Right ventricle myocardium superior (tissue), 1 donor: ENCODE data around the gene PPIH. TPM values are rescaled to one million over a fixed set of nuclear protein-coding genes. Genes with fewer than 3 reads are reported as not detected.
"Not testable (repeated sequence)": the region's sequence is repeated elsewhere in the genome, so short reads cannot be mapped to it uniquely, and the experiment has no call there.

Experiments
- ATAC-seq: fragments of 200-7000 bp; cut with Tn5 transposase; one replicate; pipeline ENCODE4 v1.9.1; 2020; ENCODE audit warnings: mild to moderate bottlenecking; ENCODE audit not compliant: poor library complexity
- DNase-seq: peaks from one replicate; pipeline ENCODE4 v3.0.0-alpha.2; 2020
- intact Hi-C: fragments of 100-400 bp; cut with DNase I; formaldehyde crosslinking; loops from one replicate; pipeline ENCODE4 v1.11.2; 2022
- total RNA-seq: library from RNA; stranded (reverse); fragmentation: NEBNext Ultra II Directional; extraction: Animal tissue kit (Norgen Biotek cat#: 25700); gene quantifications from one replicate; pipeline ENCODE4 v1.2.1, GENCODE V29; 2021
- donor health status: DM: no; HTN: yes; CAD: no; lungs with severe emphysema.

Gene PPIH
- total RNA-seq, 1 donor from 2014 or later = 17.6 TPM

GRCh38 chr1:42680921-42681683, 22.9 kb downstream of the PPIH start:
- intact Hi-C loops = no loop called here
- DNase-seq (no peak), ATAC-seq (peak; percentile 3)

DNA sequence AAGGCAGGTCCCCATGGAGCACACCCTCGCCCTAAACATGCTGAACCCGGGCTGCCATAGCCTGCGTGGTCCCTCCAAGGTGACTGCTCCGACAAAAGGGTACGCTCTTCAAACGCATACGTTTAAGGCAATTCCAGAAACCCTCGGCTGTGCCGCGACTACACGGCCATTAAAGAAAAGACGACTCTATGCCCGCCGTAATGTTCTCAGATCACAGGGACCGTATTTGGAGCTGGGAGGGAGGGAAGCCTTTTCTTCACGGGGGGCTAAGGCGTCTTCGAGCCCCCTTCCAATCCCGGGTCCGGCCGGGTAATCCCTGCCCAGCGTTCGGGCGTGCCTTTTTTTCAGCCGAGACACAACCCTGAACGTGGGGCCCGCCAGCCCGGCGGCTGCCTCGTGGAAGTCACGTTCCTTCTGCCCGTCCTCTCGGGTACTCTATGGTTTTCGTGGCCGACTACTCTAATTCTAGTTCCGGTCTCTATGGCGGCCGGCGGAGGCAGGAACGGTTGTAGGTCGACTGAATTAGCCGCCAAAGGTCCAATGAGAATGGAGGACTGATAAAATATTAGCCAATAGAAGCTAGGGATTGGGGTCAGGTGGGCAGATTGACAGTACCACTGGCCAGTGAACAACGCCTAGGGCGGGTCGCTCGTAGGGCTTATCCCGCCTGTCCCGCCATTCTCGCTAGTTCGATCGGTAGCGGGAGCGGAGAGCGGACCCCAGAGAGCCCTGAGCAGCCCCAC, 23.7 kb downstream of the PPIH start, which contains the start of gene YBX1:
YBX1 (plus strand) TSS at position 678 of the 743 bp plus-strand sequence. CDS start 148 bp downstream, outside the sequence.
- DNase-seq (peak; percentile 97), ATAC-seq (peak; percentile 95)
- intact Hi-C loops = no loop called here

- DNase-seq, intact Hi-C loops: not testable (repeated sequence)
- ATAC-seq = peak; percentile 18
Measured at GRCh38 chr1:42682484-42682738, 24.2 kb downstream of the PPIH start.

DNA sequence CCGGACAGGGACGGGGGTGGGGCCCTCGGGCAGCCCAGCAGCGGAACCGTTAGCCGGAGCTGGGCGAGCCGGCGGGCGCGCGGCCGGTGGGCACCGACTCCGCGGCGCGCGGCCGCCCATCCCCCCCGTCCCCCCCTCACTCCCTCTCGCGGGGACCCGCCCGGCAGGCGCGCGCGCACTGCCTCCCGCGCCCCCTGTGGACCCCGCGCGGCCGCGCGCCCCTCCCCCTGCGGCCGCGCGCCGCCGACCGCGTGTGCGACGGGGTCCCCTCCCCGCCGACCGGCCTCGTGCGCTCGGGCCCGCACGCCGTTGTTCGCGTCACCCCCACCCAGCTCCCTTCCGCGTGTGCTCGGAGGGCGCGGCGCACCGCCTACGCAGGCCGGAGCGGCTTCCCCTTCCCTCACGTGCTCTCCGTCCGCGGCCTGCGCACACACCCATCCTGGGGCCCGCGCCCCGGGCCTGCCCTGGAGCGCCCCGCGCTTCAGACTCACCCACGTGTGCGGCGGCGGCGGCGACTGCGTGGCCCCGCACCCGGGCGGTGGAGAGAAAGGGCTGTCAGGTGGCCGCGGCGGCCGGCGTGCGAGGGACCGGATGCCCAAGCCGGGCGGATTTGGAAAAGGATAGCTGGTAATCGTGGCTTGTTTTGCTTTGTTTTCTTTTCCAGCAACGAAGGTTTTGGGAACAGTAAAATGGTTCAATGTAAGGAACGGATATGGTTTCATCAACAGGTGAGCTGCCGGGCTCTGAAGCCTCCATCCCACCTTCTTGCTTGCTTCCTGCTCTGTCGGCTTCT, 24.7 kb downstream of the PPIH start:
- intact Hi-C loops = no loop called here
- DNase-seq (peak; percentile 82), ATAC-seq (peak; percentile 58)

DNA sequence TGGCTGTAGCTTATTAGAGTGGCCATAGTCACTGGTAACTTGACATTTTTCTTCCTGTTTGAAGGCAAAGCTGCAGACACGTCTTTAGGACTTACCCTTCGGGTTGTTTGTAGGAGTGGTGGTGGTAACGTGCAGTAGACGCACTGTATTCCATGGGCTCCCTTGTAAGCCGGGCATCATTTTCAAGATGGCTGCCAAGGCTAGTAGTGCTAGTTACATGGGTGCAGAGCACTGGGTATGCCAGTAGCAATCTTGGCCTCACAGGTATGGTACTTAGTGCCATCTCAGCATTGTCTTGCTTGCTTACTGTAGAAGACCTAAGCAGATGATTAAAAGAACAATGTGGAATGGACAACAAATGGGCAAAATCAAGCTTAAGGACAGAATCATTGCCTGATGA, 25.9 kb downstream of the PPIH start:
- no peak for ATAC-seq
- intact Hi-C loops = no loop called here
- DNase-seq = no peak

DNA sequence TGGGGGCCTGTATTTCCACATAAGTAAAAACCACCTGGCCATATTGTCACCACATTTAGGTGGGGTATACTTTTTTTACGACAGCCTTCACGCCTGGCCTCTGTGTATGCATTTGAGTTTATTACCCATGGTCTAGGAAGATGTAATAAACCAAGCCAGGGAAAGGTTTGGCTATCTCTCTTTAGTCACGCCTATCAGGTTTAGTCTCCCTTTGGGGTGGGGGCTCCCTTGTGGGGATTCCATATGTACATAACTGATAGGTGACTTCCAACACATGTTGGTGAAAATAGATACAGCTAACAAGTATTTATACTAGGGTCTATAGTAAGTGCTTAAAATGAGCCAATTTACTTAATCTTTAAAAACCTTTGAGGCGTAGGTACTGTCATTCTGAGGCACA, 28.2 kb downstream of the PPIH start:
- no peak for ATAC-seq
- intact Hi-C loops = no loop called here
- DNase-seq = no peak

DNA sequence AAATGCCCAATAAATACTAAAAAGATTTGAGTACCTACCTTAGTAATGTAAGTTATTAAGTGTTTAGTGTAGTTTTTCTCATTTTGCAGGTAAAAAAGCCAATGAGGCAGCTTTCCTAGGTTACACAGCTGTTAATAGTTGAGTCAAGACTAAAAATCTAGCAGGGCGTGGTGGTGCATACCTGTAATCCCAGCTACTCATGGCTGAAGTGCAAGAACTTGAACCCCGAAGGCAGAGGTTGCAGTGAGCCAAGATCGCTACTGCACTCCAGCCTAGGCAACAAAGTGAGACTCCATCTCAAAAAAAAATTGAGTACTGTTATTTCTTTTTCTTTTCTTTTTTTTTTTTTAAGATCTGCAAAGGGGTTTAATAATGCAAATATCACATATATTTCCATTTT, 31.7 kb downstream of the PPIH start:
- no peak for ATAC-seq
- no peak for DNase-seq
- intact Hi-C loops = no loop called here

- no peak for DNase-seq
- no peak for ATAC-seq
- intact Hi-C loops = no loop called here
Measured at GRCh38 chr1:42690477-42691156, 32.4 kb downstream of the PPIH start.

DNA sequence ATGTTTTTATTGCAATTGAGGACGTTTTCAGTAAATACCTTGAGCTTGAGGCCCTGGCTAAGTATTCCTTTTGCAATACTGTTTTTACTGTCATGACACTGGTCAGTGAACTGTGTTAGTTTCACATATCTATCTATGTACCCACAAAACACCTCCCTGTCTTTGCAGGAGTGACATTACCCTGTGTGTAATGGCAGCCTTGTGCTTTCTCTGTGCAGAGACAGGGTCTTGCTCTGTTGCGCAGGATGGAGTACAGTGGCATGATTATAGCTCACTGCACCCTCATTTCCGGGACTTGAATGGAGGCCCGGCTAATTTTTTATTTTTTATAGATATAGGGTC, 32.9 kb downstream of the PPIH start:
- ATAC-seq = no peak
- DNase-seq = no peak
- intact Hi-C loops = no loop called here

DNA sequence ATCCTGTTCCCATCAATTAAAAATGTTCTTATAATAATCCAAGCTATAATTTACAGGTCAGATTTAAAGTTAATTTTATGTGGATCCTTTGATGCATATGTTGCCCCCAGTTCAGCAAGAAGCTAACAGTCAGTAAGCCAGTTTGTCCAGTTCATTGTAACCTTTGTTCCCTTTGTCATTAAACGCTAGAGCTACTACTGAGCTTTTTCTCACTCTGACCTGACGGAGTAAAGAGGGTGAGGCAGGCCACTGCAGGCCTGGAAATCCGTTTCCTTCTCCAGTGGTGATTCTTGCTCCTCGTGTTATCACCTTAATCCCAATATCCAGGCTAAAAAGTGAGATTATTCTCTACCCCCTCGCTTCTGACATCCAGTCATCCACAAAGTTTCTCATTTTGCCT, 34.2 kb downstream of the PPIH start:
- ATAC-seq (peak; percentile 21), DNase-seq (no peak)
- intact Hi-C loops = no loop called here

DNA sequence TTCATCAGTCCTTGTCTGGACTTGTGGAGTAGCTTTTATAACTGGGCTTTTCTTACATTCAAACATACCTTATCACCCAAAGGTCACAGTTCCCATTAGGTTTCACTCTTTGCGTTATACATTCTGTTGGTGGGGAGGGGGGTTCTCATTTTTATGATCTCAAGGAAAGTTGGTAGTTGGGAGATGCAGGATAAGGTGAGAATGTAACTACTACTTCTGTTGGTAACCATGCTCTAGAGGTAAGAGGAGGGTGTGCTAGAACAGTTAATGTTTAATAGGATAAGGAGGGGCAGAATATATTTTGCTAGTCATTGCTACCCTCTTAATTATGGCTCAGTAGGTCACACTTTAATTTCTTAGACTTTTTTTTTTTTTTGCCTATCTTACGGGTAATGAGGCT, 34.7 kb downstream of the PPIH start:
- DNase-seq = no peak
- ATAC-seq = no peak
- intact Hi-C loops = no loop called here

GRCh38 chr1:42698081-42698813, 40.0 kb downstream of the PPIH start:
- ATAC-seq = no peak
- DNase-seq = no peak
- intact Hi-C loops = no loop called here

DNA sequence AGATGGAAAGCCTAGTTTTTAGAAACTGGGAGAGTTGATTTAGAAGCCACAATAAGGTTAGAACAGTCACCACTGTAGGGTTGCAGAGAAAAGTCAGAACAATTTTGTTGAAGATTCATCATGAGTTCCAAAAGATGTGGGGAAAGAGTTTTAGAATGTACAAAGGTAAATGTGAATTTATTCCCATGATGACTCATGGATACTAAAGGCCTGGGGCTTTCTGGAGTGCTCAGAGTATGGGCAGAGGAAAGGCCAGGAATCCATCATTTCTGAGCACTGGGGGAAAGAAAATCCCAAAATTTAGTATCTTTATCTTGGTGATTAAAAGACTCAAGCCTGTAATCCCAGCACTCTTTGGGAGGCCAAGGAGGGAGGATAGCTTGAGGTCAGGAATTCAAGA, 41.8 kb downstream of the PPIH start:
- ATAC-seq (no peak), DNase-seq (no peak)
- intact Hi-C loops = no loop called here

DNA sequence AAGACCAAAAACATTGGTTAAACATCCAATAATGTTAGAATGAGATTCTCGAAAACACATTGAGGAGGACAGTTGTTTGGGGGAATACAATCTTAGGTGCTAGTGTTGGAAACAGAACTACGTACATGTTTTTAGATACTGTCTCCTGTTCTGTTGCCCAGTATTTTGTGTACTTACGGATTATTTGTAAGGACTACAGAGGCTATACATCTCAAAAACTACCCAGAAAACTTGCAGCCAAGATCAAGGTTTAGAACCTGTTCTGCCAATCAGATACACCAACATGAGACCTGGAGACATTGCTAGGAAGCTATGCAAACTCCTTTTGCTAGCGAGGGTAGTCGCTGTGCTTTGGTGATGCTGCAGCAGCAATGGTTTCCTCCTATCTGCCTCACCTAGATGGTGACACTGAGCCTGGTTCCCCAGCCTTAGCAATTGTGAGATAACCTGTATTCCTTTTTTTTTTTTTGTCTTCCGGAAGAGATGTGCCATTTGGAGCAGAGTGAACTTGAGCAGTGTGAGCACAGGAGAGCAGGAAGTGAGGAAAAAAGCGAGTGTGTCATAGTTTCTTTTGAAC, 45.8 kb downstream of the PPIH start:
- no peak for DNase-seq
- ATAC-seq = no peak
- intact Hi-C loops = no loop called here

DNA sequence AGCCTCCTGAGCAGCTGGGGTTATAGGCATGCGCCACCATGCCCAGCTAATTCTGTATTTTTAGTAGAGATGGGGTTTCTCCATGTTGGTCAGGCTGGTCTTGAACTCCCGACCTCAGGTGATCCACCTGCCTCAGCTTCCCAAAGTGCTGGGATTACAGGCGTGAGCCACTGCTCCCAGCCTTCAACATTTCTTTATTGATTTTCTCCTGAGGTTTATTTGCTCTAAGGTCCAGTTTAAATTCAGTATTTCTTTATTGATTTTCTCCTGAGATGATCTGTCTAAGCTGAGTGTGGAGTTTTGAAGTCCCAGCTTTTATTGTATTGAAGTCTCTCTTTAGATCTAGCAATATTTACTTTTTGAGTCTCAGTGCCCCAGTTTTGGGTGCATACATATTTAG, 54.6 kb downstream of the PPIH start:
- DNase-seq, ATAC-seq, intact Hi-C loops: not testable (repeated sequence)

- ATAC-seq = no peak
- DNase-seq = no peak
- intact Hi-C loops = no loop called here
Measured at GRCh38 chr1:42713293-42713692, 55.1 kb downstream of the PPIH start.

DNA sequence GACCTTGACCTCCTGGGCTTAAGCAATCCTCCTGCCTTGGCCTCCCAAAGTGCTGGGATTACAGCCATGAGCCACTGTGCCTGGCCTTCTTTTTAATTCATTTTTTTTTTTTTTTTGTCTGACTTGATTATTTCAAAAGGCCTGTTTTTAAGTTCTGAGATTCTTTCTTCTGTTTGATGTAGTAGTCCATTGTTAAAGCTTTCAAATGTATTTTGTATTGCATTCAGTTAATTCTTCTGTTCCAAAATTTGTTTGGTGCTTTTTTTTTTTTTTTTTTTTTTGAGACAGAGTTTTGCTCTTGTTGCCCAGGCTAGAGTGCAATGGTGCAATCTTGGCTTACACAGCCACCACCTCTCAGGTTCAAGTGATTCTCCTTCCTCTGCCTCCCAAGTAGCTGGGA, 56.2 kb downstream of the PPIH start:
- intact Hi-C loops, DNase-seq, ATAC-seq: not testable (repeated sequence)

DNA sequence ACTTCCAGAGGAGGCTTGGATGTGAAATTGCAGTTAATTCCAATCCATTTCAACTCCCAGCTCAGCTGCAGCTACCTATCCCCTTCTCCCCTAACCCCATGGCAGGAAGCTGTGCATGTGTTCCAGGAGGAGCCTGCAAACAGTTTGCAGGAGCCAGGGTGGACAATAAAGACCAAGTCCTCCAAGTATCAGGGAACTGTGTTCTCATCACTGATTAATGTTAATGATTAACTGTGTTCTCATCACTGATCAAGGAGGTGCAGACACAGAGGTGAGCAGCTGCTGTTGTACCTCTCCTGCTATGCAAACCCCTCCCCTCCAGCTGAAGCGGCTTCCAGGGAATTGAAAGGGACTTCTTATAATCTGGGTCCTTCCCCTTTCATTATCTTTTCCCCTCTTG, 62.6 kb downstream of the PPIH start:
- ATAC-seq (no peak), DNase-seq (no peak)
- intact Hi-C loops = no loop called here
